ENCODE results near the gene OR2T27. TPM values are rescaled to one million over a fixed set of nuclear protein-coding genes. Genes with fewer than 3 reads are reported as not detected.

The OR2T27 gene
- total RNA-seq, 4 donors from 2014 or later: not detected

GRCh38 chr1:248627971-248628844, 27.1 kb downstream of the OR2T27 start:
- H3K9me3 ChIP-seq: no peaks in the 10 kb centered on the region
- DNase-seq: no peak
- H3K27me3 ChIP-seq: no peaks in the 10 kb centered on the region
- intact Hi-C loops (cut with DNase I; ENCODE audit: low total_unique reads): no loop called here
- H3K4me1 ChIP-seq: no peaks in the 10 kb centered on the region
- H3K4me3 ChIP-seq: no peak overlapping the region
- no peak overlapping the region for H3K27ac ChIP-seq
- TF ChIP-seq, protein P1, sequence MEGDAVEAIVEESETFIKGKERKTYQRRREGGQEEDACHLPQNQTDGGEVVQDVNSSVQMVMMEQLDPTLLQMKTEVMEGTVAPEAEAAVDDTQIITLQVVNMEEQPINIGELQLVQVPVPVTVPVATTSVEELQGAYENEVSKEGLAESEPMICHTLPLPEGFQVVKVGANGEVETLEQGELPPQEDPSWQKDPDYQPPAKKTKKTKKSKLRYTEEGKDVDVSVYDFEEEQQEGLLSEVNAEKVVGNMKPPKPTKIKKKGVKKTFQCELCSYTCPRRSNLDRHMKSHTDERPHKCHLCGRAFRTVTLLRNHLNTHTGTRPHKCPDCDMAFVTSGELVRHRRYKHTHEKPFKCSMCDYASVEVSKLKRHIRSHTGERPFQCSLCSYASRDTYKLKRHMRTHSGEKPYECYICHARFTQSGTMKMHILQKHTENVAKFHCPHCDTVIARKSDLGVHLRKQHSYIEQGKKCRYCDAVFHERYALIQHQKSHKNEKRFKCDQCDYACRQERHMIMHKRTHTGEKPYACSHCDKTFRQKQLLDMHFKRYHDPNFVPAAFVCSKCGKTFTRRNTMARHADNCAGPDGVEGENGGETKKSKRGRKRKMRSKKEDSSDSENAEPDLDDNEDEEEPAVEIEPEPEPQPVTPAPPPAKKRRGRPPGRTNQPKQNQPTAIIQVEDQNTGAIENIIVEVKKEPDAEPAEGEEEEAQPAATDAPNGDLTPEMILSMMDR (IDR thresholded peaks at IDR 0.05): no peak
- no peak for TF ChIP-seq POLR2A (IDR thresholded peaks at IDR 0.05)
- H3K36me3 ChIP-seq: no peaks in the 10 kb centered on the region

DNA sequence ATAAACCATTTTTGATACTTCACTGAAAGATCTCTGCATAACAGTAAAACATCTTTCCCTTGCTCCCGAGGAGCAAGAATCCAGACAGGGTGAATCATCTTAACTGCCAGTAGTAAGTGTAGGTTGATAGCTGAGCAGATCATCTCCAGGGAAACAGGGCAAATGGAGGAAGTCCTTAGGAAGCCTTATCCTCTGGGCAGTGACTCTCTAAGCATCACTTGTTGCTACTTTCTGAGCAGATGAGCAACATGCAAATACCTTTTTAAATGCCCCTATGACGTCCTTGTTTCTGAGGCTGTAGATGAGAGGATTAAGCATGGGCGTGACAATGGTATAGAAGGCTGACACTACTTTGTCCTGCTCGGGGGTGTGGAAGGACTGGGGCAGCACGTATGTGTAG, 29.4 kb downstream of the OR2T27 start:
- Histone ChIP-seq H3K27ac (no peak overlapping the region), H3K4me1 (no peaks in the 10 kb centered on the region), H3K9me3 (no peaks in the 10 kb centered on the region), H3K36me3 (no peaks in the 10 kb centered on the region), H3K27me3 (no peaks in the 10 kb centered on the region), H3K4me3 (no peak overlapping the region)
- TF ChIP-seq, protein P1 (IDR thresholded peaks at IDR 0.05): no peak
- TF ChIP-seq POLR2A (IDR thresholded peaks at IDR 0.05): no peak
- intact Hi-C loops (cut with DNase I; ENCODE audit: low total_unique reads): no loop called here
- no peak for DNase-seq

DNA sequence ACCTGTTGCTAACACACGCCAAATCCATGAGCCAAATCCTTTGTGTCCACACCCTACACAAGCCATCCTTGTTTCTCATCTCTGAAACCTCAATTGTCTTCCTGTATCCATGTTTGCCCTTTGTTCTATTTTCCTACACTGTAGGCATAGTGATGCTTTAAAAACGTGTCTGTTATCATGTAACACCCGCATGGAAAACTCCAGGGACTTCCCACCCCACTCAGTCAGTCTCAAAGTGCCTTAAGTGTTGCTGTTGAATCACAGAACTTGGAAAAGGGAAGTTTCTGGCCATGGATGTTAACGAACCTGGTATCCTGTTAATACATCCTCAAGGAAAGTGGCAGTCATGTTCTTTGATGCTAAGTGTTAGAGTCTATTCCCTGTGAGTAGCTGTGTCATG, 30.2 kb downstream of the OR2T27 start:
- no peaks in the 10 kb centered on the region for H3K9me3 ChIP-seq
- no peaks in the 10 kb centered on the region for H3K4me1 ChIP-seq
- no peak overlapping the region for H3K27ac ChIP-seq
- TF ChIP-seq POLR2A (IDR thresholded peaks at IDR 0.05): no peak
- TF ChIP-seq, protein P1 (IDR thresholded peaks at IDR 0.05): no peak
- no peaks in the 10 kb centered on the region for H3K27me3 ChIP-seq
- H3K4me3 ChIP-seq: no peak overlapping the region
- no peak for DNase-seq
- intact Hi-C loops (cut with DNase I; ENCODE audit: low total_unique reads): no loop called here
- no peaks in the 10 kb centered on the region for H3K36me3 ChIP-seq

DNA sequence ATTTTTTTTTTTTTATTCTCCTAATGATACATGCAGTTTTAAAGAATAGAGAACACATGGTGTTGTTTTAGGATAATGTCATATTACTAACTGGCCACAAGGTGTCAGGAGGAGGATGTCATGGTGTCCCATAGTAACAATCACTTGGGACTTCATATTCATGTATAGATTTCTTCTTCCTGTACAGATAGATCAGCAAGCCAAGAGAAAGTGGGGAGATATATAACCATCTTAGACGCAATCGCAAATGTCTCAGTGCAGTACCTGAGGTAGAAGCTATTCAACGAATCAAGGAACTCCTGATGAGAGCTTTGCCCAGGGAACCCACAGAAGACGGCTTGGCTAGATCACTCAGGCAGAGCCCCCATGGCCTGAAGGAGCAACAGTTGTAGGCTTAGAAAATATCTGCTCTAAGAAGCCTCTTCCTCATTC, 32.7 kb downstream of the OR2T27 start:
- Histone ChIP-seq H3K4me3 (no peak overlapping the region), H3K27me3 (no peaks in the 10 kb centered on the region), H3K9me3 (no peaks in the 10 kb centered on the region), H3K27ac (no peak overlapping the region), H3K36me3 (no peaks in the 10 kb centered on the region), H3K4me1 (no peaks in the 10 kb centered on the region)
- intact Hi-C loops (cut with DNase I; ENCODE audit: low total_unique reads): no loop called here
- no peak for TF ChIP-seq POLR2A (IDR thresholded peaks at IDR 0.05)
- TF ChIP-seq, protein P1 (IDR thresholded peaks at IDR 0.05): peak in 1 of 4 experiments; percentile 22
- no peak for DNase-seq

DNA sequence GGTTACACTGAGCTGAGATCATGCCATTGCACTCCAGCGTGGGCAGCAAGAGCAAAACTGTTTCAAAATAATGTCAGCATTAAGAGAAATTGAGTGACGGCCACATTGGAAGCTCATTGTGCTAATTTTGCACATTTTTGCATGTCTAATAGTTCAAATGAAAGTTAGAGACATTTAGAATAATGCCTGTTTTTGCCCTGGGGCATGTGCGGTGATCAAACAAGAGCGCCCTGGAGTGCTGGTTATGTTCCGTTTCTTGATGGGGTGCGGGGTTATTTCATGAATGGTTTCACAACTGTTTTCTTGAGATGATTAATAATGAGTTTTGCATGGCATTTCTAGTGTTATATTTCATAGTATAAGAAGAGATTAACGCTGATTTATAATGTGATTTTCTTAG, 33.6 kb downstream of the OR2T27 start:
- H3K9me3 ChIP-seq: no peaks in the 10 kb centered on the region
- H3K4me3 ChIP-seq: no peak overlapping the region
- H3K4me1 ChIP-seq: no peaks in the 10 kb centered on the region
- DNase-seq: no peak
- H3K27me3 ChIP-seq: no peaks in the 10 kb centered on the region
- intact Hi-C loops (cut with DNase I; ENCODE audit: low total_unique reads): no loop called here
- no peak overlapping the region for H3K27ac ChIP-seq
- no peak for TF ChIP-seq POLR2A (IDR thresholded peaks at IDR 0.05)
- TF ChIP-seq, protein P1 (IDR thresholded peaks at IDR 0.05): no peak
- no peaks in the 10 kb centered on the region for H3K36me3 ChIP-seq
